Measurements from ENCODE around the gene SYP.

SYP gene

DNA sequence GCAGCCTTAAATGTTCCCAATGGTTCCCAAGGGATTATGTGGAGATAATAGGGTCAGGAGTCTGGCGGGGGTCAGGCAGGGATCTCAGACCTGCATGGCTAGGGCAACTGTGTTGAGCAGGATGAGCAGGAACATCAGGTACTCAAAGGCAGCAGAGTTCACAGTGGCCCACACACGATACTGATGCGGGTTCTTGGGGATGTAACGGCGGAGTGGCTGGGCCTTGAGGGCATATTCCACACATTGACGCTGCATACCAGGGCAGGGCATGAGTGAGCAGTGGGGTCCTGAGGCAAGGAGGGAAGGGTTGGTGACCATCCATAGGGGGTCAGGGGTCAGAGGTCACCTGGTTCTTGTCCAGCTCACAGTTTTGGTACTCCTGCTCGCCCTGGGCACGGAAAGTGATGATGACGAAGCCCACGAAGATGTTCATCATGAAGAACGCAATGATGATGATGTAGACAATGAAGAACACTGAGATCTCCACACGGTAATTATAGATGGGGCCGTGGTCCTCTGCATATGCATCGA, 15.1 kb upstream of the SYP start:
- no peak for DNase-seq

DNA sequence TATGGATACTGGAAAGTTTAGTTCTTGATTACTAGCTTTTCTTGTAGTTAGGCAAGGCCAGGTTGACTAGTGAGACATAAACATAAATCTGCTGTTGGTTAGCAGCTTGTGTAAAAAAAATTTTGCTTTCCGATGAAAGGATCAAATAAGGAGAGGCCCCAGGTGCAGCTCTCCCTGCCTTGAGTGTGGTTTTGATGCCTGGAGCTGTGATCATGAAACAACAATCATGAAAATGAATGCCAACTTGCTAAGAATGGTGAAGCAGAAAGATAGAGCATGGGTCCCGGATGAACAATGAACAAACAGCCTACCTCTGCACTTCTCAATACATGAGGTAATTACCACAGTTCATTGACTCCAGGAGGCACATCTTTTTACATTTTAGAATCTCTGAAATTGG, 14.4 kb upstream of the SYP start:
- no peak for DNase-seq

DNA sequence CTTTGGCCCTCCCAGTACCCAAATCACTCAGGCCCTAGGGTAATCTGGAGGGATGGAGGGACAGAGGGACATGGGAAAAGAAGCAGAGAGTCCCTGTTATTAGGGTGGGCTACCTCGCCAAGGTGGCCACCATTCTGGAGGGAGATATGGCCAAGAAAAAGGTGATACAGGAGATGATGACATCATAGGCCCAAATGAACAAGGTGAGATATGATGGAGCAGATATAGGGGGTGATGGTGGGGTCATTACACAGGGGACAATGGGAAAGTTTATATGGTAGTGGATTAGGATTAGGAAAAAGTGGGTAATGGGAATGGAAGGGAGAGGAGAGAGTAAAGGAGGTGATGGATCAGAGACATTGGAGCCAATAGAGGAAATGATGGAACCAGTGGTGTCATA, 12.9 kb upstream of the SYP start:
- DNase-seq = no peak

- DNase-seq = no peak
Measured at GRCh38 chrX:49212209-49212608, 12.2 kb upstream of the SYP start.

GRCh38 chrX:49211074-49211473, 11.1 kb upstream of the SYP start:
- DNase-seq = no peak

DNA sequence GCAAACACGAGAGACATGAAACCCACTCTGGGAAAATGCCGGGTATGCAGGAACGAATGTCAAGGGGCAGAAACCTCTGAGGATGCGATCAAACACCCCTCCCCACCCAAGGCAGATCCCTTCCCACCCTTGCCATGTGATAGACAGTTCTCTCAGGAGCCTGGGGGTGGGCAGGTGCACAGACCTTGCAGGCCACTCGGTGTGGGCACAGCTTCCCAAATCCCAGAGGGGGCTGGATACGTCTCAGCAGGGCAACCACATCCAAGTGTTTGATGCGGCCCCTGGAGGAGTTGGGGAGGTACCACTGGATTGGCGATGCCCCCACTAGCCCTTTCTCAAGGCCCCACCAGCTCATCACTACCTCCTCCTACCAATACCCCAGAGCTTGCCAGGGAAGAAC, 10.4 kb upstream of the SYP start:
- DNase-seq = no peak

- DNase-seq = no peak
Measured at GRCh38 chrX:49209434-49210251, 9.7 kb upstream of the SYP start.

DNA sequence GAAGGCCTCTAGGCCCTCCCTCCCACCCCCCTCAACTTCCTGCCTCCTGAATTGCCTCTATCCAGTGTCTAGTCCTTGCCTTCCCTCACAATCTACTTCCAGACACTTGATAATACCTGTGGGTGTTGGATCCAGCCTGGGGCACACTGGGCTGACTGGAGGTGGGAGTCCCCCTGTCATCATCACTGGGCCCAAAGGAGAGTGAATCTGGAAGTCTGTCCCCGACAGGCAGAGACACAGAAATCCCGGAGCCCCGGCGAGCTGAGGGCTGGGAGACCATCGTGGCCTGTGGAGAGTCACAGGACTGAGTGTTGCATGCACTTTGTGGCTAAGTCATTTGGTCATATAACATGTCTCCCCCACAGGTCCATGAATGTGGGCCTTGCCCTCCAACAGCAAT, 8.4 kb upstream of the SYP start:
- no peak for DNase-seq

GRCh38 chrX:49206543-49206942, 6.5 kb upstream of the SYP start:
- DNase-seq = no peak

- DNase-seq = no peak
Measured at GRCh38 chrX:49205443-49205842, 5.5 kb upstream of the SYP start.

GRCh38 chrX:49204709-49205108, 4.7 kb upstream of the SYP start:
- no peak for DNase-seq

DNA sequence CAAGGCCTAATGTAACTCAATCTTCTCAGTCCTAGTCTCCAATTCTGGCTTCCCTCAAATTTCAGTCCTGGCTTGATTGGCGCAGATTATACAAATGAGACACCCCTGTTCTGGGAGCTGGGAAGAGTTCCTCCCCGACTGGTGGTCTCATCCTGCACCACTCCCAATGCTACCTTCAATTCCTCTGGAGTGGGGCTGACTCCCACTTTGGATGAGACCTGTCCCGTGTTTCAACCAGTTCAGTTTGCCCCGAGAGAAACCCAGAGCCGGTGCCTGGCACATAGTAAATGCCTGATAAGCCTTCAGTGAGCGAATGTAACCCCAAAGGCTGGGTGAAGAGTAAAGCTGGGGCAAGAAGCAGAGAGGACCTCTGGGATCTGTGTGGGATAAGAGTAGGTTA, 4.0 kb upstream of the SYP start:
- DNase-seq = no peak

GRCh38 chrX:49203536-49203935, 3.5 kb upstream of the SYP start:
- no peak for DNase-seq

DNA sequence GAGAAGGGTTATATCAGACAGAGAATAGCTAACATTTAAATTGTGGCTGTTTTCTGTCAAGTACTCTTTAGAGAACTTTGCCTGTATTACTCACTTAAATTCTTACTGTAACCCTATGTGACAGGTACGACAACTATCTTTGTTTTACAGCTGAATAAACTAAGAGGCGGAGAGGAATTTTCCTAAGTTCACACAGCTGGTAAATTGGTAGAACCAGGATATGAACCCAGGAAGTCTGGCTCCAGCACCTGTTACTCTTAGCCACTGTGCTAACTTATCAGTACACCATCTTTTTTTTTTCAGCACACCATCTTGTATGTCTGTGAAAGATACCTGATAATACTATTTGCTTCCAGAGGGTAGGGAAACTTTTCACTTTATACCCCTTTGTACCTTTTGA, 2.0 kb upstream of the SYP start:
- DNase-seq = no peak

GRCh38 chrX:49199315-49199595, 738 bp downstream of the SYP start:
- no peak for DNase-seq

- DNase-seq = no peak
Measured at GRCh38 chrX:49198540-49199314, 1.3 kb downstream of the SYP start.

- no peak for DNase-seq
Measured at GRCh38 chrX:49197543-49198087, 2.4 kb downstream of the SYP start.

- no peak for DNase-seq
Measured at GRCh38 chrX:49193542-49193964, 6.4 kb downstream of the SYP start.

- no peak for DNase-seq
Measured at GRCh38 chrX:49192722-49193328, 7.2 kb downstream of the SYP start.

- no peak for DNase-seq
Measured at GRCh38 chrX:49191574-49192011, 8.4 kb downstream of the SYP start.

DNA sequence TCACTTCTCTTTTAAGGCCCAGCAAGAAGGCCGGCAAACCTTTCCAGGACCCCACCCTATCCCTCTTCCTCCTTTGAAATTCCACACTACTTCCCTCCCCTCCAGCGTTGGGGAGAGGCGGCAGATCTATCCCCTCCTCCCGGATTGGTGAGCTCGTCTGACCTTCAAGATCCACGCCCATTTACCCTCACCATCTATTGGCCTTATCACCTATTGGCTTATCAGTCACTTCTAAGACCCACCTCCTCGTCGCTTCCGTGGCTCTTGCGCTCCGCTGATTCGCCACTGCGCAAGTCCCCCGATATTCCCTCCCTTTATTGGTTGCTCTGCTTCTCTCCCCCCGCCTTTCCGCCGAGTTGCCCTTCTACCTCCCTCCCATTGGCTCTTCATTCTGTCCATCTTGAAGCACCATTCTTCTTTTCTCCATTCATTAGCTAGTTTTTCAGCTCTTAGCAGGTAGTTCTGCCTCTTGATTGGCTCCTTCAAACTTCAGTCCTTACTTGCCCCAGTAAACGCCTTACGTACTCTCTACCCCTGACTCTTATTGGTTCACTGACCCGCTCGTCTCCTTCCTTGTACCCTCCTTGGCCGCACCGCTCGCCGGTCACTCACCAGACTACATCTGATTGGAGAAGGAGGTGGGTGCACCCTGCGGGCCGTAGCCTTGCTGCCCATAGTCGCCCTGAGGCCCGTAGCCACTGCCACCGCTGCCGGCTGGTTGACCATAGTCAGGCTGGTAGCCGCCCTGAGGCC, 9.0 kb downstream of the SYP start:
- DNase-seq = peak; percentile 97

GRCh38 chrX:49189606-49190005, 10.4 kb downstream of the SYP start:
- no peak for DNase-seq

All from EL (cell line).